Activated CD4-positive, CD25-positive, alpha-beta regulatory T cell treated with anti-CD3 and anti-CD28 coated beads, Interleukin-2, amount 50 U/mL, for 72 hours (primary cell): ENCODE results near the gene ALPK1.
"Not testable (repeated sequence)": the region's sequence is repeated elsewhere in the genome, so short reads cannot be mapped to it uniquely, and the experiment has no call there.

ENCODE experiments used
- DNase-seq: peaks from one replicate; pipeline ENCODE4 v3.0.0; 2021

ALPK1 gene

GRCh38 chr4:112296949-112297880 lies at the start of gene ALPK1:
Gene ALPK1 (plus strand): TSS chr4:112297369.
- DNase-seq: no peak

GRCh38 chr4:112251019-112251643 lies 46.0 kb upstream of the ALPK1 start:
- DNase-seq: no peak

- DNase-seq: no peak
These were observed 44.9 kb upstream of the ALPK1 start for GRCh38 chr4:112252234-112252633.

- no peak for DNase-seq
These were observed 43.7 kb upstream of the ALPK1 start for GRCh38 chr4:112253382-112254000.

- no peak for DNase-seq
These were observed 40.1 kb upstream of the ALPK1 start for GRCh38 chr4:112257098-112257497.

- DNase-seq: no peak
These were observed 30.3 kb upstream of the ALPK1 start for GRCh38 chr4:112266823-112267222.

GRCh38 chr4:112270051-112270450 lies 27.1 kb upstream of the ALPK1 start:
- no peak for DNase-seq

- DNase-seq: no peak
These were observed 26.3 kb upstream of the ALPK1 start for GRCh38 chr4:112270640-112271421.

GRCh38 chr4:112272292-112272691 lies 24.9 kb upstream of the ALPK1 start:
- no peak for DNase-seq

GRCh38 chr4:112274959-112275358 lies 22.2 kb upstream of the ALPK1 start:
- no peak for DNase-seq

- DNase-seq: no peak
These were observed 21.1 kb upstream of the ALPK1 start for GRCh38 chr4:112276113-112276512.

GRCh38 chr4:112277220-112277619 lies 19.9 kb upstream of the ALPK1 start:
- DNase-seq: no peak

- no peak for DNase-seq
These were observed 19.3 kb upstream of the ALPK1 start for GRCh38 chr4:112277705-112278448.

- no peak for DNase-seq
These were observed 17.9 kb upstream of the ALPK1 start for GRCh38 chr4:112279025-112279881.

- DNase-seq: no peak
These were observed 17.3 kb upstream of the ALPK1 start for GRCh38 chr4:112279882-112280315.

GRCh38 chr4:112280386-112281056 lies 16.6 kb upstream of the ALPK1 start:
- no peak for DNase-seq

- not testable (repeated sequence) for DNase-seq
These were observed 15.2 kb upstream of the ALPK1 start for GRCh38 chr4:112281895-112282398.

GRCh38 chr4:112282860-112283667 lies 14.1 kb upstream of the ALPK1 start:
- DNase-seq: no peak

- DNase-seq: no peak
These were observed 13.0 kb upstream of the ALPK1 start for GRCh38 chr4:112284166-112284565.
